Superior temporal gyrus (tissue), 1 donor: Measurements from ENCODE around the gene ZNF711.
A peak's percentile ranks its signal among the peaks of the same experiment; 100 is the strongest.
"Not testable (repeated sequence)": the region's sequence is repeated elsewhere in the genome, so short reads cannot be mapped to it uniquely, and the experiment has no call there.

Experiments
- DNase-seq: peaks from one replicate; pipeline ENCODE4 v3.0.0-alpha.2; 2016; ENCODE audit errors: extremely low spot score

The ZNF711 gene

DNA sequence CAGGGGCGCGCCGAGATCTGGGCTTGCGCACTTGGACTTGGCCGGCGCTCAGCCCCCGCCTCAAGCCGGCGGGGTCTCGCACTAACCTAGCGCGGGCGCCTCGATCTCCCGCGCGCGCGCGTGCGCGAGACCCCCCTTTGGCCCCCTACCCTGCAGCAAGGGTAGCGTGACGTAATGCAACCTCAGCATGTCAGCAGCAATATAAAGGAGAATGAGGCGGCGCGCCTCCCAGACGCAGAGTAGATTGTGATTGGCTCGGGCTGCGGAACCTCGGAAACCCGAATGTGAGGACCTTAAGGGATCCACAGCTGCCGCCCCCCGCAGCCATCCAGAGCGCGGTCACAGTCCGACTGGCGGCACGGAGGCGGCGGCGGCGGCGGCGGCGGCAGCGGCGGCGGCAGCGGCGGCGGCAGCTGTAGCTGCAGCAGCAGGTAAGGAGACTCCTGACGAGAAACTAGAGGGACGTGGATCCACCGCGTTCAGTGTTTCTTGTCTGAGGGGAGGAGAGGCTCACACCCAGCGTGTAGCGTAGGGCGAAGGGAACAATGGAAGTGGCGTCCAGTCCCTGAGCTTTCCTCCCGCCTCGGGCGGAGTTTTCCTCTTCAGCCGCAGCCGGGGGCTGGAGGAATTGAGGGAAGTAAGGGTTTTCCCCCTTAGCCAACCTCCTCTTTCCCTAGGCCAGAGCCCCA is at the start of gene ZNF711, which contains the start of gene SATL1:
ZNF711 (plus strand) TSS at position 231 of the 689 bp plus-strand sequence. CDS start 3,582 bp downstream, outside the sequence.
SATL1 (minus strand) TSS at position 19 of the 689 bp plus-strand sequence. CDS start 134,811 bp downstream, outside the sequence.
- peak; percentile 38 for DNase-seq

DNA sequence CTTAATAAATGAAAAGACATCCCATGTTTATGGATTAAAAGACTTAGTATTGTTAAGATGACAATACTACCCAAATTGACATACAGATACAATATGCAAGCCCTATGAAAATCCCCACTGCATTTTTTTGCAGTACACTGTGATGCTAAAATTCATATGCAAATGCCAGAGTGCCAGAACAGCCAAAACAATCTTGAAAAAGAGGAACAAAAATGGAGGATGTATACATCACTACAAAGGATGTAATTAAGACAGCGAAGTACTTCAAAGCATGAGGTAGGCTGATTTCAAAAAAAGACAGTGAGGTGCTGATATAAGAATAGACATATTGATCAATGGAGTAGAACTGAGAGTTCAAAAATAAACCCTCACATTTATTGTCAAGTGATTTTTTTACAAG is 47.5 kb upstream of the ZNF711 start:
- DNase-seq: no peak

DNA sequence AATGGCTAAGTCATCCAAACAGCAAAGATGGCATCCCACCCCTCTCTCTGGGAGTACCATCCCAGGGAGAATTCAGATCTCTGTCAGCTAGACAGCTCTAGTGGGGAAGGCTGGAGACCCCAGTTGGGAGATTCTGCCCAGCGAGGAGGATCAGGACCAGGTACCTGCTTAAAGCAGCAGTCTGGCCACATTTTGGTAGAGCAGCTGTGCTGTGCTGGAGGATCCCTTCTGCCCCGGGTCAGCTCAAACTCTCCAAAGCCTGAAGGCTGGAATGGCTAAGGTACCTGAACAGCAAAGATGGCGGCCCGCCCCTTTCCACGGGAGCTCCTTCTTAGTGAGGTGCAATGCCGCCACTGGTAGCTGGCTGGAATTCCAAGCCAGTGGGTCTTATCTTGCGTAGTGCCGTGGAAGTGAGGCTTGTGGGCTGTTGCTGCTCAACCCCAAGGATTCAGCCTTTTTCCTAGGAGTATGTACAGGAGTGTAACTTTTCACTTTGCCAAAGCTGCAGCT is 40.3 kb upstream of the ZNF711 start:
- DNase-seq: no peak

DNA sequence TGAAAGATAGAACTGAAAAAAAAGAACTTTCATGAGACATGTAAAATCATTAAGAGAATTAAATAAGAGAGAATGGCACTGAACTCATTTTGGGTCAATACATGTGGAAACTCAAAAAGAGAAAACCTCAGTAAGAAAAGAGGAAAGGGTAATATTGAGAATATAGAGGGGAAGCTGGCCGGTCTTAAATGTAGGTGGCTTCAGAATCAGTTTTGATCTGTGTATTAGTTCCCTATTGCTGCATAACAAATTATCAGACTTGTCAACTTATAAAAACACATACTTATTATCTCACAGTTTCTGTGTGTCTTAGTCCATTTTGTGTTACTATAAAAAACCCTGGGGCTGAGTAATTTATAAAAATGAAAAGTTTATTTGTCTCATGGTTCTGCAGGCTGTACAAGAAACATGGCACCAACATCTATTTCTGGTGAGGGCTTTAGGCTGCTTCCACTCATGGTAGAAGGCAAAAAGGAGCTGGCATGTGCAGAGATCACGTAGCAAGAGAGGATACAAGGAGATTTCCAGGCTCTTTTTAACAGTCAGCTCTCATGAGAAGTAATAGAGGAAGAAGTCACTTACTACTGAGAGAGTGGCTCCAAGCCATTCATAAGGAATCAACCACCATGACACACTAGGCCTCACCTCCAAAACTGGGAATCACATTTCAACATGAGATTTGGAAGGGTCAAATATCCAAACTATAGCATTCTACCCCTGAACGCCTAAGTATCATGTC is 29.8 kb upstream of the ZNF711 start:
- no peak for DNase-seq

DNA sequence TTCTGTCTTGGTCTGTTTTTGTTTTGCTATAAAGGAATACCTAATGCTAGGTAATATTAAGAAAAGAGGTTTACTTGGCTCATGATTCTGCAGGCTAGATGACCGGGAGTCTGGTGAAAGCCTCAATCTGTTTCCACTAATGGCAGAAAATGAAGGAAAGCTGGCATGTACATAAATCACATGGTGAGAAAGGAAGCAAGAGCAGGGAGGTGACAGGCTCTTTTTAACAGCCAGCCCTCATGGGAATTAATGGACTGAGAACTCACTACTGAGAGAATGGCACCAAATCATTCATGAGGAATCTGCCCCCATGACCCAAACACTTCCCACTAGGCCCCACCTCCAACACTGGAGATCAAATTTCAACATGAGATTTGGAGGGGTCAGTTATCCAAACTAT is 27.8 kb upstream of the ZNF711 start:
- no peak for DNase-seq

DNA sequence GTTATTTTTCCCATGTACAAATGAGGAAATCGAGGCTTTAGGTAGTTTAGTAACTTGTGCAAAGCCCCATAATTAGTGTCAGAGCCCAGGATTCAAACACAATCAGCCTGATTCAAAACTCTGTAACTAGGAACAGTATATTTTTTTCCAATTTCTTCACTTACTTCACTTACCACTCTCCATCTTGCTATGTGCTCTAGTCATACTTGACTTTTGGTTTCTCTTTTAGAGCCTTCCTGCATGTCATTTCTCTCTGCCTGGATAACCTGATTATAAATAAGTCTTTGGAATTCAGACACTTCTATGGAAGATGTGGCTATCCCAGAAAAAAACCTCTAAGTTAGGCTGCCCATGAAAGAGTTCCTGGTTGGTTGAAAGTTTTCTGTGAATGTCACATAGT is 22.4 kb upstream of the ZNF711 start:
- no peak for DNase-seq

DNA sequence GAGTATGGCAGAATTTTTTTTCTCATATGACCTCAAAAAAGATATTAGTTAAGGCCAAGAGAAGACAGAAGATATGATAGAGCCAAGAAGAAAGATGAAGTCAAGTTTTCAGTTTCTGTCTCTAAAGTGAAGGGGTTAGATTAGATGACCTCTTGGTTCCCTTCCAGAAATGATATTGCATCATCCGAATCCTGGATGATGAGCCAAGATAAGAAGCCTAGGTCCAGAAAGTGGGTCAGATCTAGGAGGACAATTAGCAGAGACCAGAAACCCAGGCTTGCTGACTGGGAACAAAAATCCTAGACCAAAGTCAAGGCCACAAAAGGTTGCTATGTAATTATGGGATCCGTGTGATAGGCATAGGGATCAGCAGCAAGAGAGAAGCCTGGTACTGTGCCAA is 20.4 kb upstream of the ZNF711 start:
- DNase-seq: no peak

DNA sequence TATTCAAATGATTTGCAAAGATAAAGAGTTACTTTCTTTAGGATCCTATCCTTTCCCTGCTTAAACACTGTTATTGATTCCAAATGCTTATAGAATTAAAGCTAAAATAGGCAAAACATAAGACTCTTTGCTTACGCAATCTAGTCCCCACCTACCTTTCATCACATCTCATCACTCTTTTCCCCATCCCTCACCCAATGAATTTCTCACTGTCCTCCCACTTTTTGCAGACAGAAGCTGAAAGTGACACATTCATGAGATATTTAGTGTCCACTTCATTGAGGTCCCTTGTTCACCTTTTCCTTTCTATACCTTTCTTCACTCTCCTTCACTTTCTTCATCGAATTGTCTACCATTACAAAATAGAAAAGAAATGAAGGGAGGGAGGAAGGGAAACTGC is 636 bp upstream of the ZNF711 start:
- peak; percentile 10 for DNase-seq

DNA sequence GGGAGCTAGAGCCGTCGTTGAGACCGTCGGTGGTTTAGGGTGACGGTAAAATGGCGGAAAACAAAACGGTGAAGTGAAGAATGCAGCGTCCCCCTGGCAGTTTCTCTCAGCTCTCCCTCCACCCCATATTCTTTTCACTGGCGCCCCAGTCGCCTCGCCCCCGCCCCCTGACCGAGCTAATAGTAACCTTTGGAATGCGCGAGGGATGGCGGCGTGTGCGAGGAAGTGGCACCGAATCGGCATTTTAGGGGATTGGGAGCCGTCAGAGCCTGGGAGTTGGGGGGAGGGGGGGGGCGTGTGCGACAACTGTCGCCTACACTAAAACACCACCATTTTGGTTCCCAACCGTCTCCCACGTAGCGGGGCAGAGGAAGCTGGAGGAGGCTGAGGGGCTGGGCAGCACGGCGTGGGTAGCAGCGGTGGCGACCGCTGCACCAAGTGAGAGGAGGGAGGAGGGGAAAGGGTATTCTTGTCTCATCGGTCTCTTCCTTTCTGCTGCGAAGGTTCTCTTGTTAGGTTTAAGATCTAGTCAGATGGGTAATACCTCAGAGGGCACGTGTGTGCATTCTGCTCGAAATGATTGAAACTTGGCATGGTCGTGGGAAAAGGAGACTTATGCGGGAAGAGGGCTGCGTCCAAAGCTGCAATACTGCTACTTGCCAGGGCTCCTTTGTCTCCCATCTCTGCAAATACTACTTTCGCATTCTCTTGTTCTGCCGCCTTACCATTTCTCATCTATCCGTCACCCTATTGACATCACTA is 840 bp downstream of the ZNF711 start:
- DNase-seq: peak; percentile 24

DNA sequence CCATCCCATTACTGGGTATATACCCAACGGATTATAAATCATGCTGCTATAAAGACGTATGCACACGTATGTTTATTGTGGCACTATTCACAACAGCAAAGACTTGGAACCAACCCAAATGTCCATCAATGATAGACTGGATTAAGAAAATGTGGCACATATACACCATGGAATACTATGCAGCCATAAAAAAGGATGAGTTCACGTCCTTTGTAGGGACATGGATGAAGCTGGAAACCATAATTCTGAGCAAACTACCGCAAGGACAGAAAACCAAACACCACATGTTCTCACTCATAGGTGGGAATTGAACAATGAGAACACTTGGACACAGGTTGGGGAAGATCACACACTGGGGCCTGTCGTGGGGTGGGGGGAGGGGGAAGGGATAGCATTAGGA is 41.5 kb downstream of the ZNF711 start:
- not testable (repeated sequence) for DNase-seq

DNA sequence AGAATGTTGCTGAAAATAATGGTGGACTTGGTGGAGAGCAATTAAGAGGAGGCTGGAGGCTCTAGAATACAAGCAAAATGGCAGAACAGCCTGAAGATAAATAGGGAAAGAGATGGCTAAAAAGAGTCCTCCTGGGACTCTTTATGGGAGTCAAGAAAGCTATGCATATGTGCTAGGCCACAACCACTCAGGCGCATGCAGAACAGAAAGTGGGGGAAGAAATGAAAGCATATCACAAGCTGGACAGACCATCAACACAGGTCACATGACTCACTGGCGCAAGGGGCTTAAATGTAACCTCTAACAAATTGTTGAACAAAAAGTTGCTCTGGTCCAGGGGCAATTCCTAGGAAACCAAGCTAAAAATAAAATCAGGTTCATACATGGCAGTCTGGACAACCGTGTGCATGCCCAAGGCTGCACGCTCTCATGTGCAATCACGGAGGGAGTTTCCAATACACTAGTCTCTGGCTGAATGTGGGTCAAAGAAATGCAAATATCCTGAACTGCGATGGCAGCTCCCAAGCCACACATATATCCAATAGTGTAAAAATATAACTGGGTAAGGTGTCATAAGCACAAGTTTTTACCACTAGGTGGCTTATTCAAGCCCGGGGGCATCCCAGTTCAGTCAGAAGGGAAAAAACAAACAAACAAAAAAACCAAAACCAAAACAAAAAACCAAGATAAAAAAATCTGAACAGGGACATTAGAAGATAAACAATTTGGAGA is 45.4 kb downstream of the ZNF711 start:
- no peak for DNase-seq

DNA sequence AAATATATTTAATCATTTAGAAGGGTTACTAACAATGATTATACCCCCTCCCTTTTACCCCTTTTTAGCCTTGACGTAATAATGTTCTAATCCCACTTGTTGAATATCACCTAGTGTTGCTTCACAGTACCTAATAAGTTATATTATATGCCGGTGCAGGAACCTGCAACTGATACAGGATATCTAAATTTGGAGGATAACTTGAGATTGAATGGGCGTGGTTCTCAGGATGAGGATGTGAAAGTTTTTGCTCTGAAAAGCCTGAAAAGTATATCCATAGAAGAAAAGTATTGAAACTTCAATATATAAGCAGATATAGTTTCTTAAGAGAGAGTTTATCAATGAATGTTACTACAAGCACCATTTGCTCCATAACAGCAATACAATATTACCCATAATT is 59.8 kb downstream of the ZNF711 start:
- DNase-seq: no peak

DNA sequence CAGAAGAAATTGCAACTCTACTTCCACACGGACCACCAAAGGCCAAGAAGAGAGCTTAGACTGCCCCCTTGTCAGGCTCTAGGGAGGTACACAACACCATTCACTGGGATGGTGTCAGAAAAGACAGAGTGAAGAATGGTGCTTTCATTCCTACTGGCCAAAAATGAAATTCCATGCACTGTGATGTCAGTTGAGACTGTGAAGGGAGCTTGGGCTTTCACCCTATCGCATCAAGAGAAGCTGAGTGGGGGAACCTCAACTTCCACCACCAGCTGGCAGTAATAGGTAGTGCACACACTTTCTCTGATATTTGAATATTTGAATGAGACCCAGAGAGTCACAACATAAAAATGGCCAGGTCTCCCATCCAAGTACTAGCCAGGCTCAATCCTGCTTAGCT is 65.9 kb downstream of the ZNF711 start:
- no peak for DNase-seq

DNA sequence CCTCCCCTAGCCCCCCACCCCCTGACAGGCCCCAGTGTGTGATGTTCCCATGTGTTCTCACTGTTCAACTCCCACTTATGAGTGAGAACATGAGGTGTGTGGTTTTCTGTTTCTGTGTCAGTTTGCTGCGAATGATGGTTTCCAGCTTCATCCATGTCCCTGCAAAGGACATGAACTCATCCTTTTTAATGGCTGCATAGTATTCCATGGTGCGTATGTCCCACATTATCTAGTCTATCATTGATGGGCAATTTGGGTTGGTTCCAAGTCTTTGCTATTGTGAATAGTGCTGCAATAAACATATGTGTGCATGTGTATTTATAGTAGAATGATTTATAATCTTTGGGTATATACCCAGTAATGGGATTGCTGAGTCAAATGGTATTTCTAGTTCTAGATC is 67.6 kb downstream of the ZNF711 start:
- DNase-seq: not testable (repeated sequence)
